GM12801 (cell line): ENCODE results near the gene SORT1.

ENCODE experiments used
- CTCF ChIP-seq: IDR thresholded peaks from one replicate; pipeline ENCODE4 v1.5.1; 2011; ENCODE audit warnings: control low read depth; ENCODE audit not compliant: insufficient read length; ENCODE audit errors: extremely low read depth

SORT1 gene

GRCh38 chr1:109397581-109398342 is at the start of gene SORT1:
SORT1 (minus strand) TSS chr1:109397918; CDS start chr1:109397892, 26 bp downstream.
- no peak for TF ChIP-seq CTCF

GRCh38 chr1:109444346-109444745 is 46.6 kb upstream of the SORT1 start:
- TF ChIP-seq CTCF = no peak

- TF ChIP-seq CTCF = no peak
These were observed 45.8 kb upstream of the SORT1 start for GRCh38 chr1:109443476-109443875.

GRCh38 chr1:109441069-109441468 is 43.4 kb upstream of the SORT1 start:
- TF ChIP-seq CTCF = no peak

- no peak for TF ChIP-seq CTCF
These were observed 41.1 kb upstream of the SORT1 start for GRCh38 chr1:109438798-109439297.

GRCh38 chr1:109434484-109434883 is 36.8 kb upstream of the SORT1 start:
- TF ChIP-seq CTCF = no peak

GRCh38 chr1:109433322-109433721 is 35.6 kb upstream of the SORT1 start:
- no peak for TF ChIP-seq CTCF
